A204.1 (cell line): ENCODE measurements around the gene TAF3.

Source experiments
- FAIRE-seq: peaks from 2 replicates; lab custom pipeline; 2012; peaks lifted over from hg19 to GRCh38; lab: Jason Lieb, UNC

TAF3 gene

GRCh38 chr10:7876541-7877127, 58.3 kb downstream of the TAF3 start:
- no peak for FAIRE-seq

GRCh38 chr10:7881119-7881518, 62.8 kb downstream of the TAF3 start:
- no peak for FAIRE-seq

GRCh38 chr10:7886056-7886455, 67.8 kb downstream of the TAF3 start:
- no peak for FAIRE-seq

GRCh38 chr10:7887174-7887816, 69.0 kb downstream of the TAF3 start:
- no peak for FAIRE-seq

- FAIRE-seq: no peak
Observed at GRCh38 chr10:7889947-7890542, 71.7 kb downstream of the TAF3 start.

- no peak for FAIRE-seq
Observed at GRCh38 chr10:7890781-7891180, 72.5 kb downstream of the TAF3 start.

GRCh38 chr10:7891634-7892033, 73.3 kb downstream of the TAF3 start:
- FAIRE-seq: no peak

- FAIRE-seq: no peak
Observed at GRCh38 chr10:7892146-7892545, 73.8 kb downstream of the TAF3 start.

GRCh38 chr10:7895699-7896090, 77.4 kb downstream of the TAF3 start:
- no peak for FAIRE-seq

- no peak for FAIRE-seq
Observed at GRCh38 chr10:7896297-7896696, 78.0 kb downstream of the TAF3 start.

- FAIRE-seq: no peak
Observed at GRCh38 chr10:7901256-7901655, 83.0 kb downstream of the TAF3 start.

GRCh38 chr10:7902413-7902812, 84.1 kb downstream of the TAF3 start:
- no peak for FAIRE-seq

- no peak for FAIRE-seq
Observed at GRCh38 chr10:7903851-7904250, 85.5 kb downstream of the TAF3 start.

GRCh38 chr10:7906128-7906527, 87.8 kb downstream of the TAF3 start:
- FAIRE-seq: no peak

- FAIRE-seq: no peak
Observed at GRCh38 chr10:7908541-7909210, 90.4 kb downstream of the TAF3 start.

GRCh38 chr10:7913126-7913872, 95.0 kb downstream of the TAF3 start:
- no peak for FAIRE-seq

- FAIRE-seq: no peak
Observed at GRCh38 chr10:7915923-7916536, 97.7 kb downstream of the TAF3 start.

- no peak for FAIRE-seq
Observed at GRCh38 chr10:7917736-7918135, 99.4 kb downstream of the TAF3 start.

- FAIRE-seq: no peak
Observed at GRCh38 chr10:7922707-7923106, 104.4 kb downstream of the TAF3 start.

- no peak for FAIRE-seq
Observed at GRCh38 chr10:7928536-7928935, 110.2 kb downstream of the TAF3 start.

- no peak for FAIRE-seq
Observed at GRCh38 chr10:7932301-7933036, 114.2 kb downstream of the TAF3 start.

- FAIRE-seq: no peak
Observed at GRCh38 chr10:7933262-7933661, 115.0 kb downstream of the TAF3 start.
